Nucleus accumbens (tissue), 56 donors: ENCODE results near the gene ASIC4.
A peak's percentile ranks its signal among the peaks of the same experiment; 100 is the strongest.

Source experiments
- DNase-seq, 56 donors: peaks; one replicate each; lab custom pipeline; 2025; lab: John Stamatoyannopoulos, UW

ASIC4 gene

GRCh38 chr2:219527472-219527871 is 13.2 kb downstream of the ASIC4 start:
- no peak for DNase-seq

GRCh38 chr2:219530048-219530963 is 16.0 kb downstream of the ASIC4 start:
- peak; percentile 8 to 90 (median 75) for DNase-seq

GRCh38 chr2:219531639-219532377 is 17.5 kb downstream of the ASIC4 start:
- no peak for DNase-seq

GRCh38 chr2:219532378-219532649 is 18.0 kb downstream of the ASIC4 start:
- DNase-seq = no peak

GRCh38 chr2:219533930-219534661 is 19.8 kb downstream of the ASIC4 start:
- DNase-seq = no peak

GRCh38 chr2:219536425-219536824 is 22.1 kb downstream of the ASIC4 start:
- no peak for DNase-seq

- no peak for DNase-seq
Measured at GRCh38 chr2:219536967-219537366, 22.7 kb downstream of the ASIC4 start.

GRCh38 chr2:219537657-219538488 is 23.6 kb downstream of the ASIC4 start:
- DNase-seq = no peak

GRCh38 chr2:219538504-219538951 is 24.2 kb downstream of the ASIC4 start:
- peak in 4 of 56 donors; percentile 21 to 30 (median 28) for DNase-seq

GRCh38 chr2:219538956-219539788 is 24.9 kb downstream of the ASIC4 start:
- DNase-seq = no peak

GRCh38 chr2:219539926-219540678 is 25.8 kb downstream of the ASIC4 start:
- no peak for DNase-seq

- DNase-seq = no peak
Measured at GRCh38 chr2:219540784-219541504, 26.7 kb downstream of the ASIC4 start.

GRCh38 chr2:219541611-219542180 is 27.4 kb downstream of the ASIC4 start:
- DNase-seq = peak in 50 of 56 donors; percentile 12 to 91 (median 68)

- peak in 8 of 56 donors; percentile 9 to 66 (median 52) for DNase-seq
Measured at GRCh38 chr2:219542931-219543595, 28.8 kb downstream of the ASIC4 start.

- peak; percentile 87 to 100 (median 98) for DNase-seq
Measured at GRCh38 chr2:219543596-219544358, 29.5 kb downstream of the ASIC4 start, which contains the start of the genes CHPF and TMEM198. TSS of gene CHPF (minus strand) at chr2:219543809. CDS start at chr2:219543538, 271 bp downstream. TSS of gene TMEM198 (plus strand) at chr2:219544028. CDS start at chr2:219544728, 700 bp downstream.

GRCh38 chr2:219544567-219544966 is 30.3 kb downstream of the ASIC4 start:
- DNase-seq = no peak
